HCT116 (cell line): ENCODE results near the gene SLC25A21. TPM values are rescaled to one million over a fixed set of nuclear protein-coding genes. Genes with fewer than 3 reads are reported as not detected.

Experiments
- ATAC-seq: fragments of 200-7000 bp; cut with Tn5 transposase; 2 replicates; pipeline ENCODE4 v1.9.1; 2020; ENCODE audit warnings: mild to moderate bottlenecking, moderate library complexity
- BruUV-seq: library from RNA; stranded (reverse); fragments of 400-500 nt; replicated peaks from 2 replicates; lab custom pipeline; 2021; lab: Mats Ljungman, UMichigan
- CTCF ChIA-PET: fragments of 300-600 bp; sonication (Branson Sonifier 250); formaldehyde crosslinking; loops from one replicate; lab custom pipeline; 2021; ENCODE audit warnings: antibody characterized with exemption; lab: Charles Lee
- POLR2A ChIA-PET: fragments of 300-600, 350-600 bp; sonication (Branson Sonifier 250); formaldehyde crosslinking; loops from one replicate; lab custom pipeline; 2021; ENCODE audit warnings: antibody characterized with exemption; lab: Charles Lee
- RAD21 ChIA-PET, 2 experiments: fragments of 300-600 bp; sonication (Branson Sonifier 250); formaldehyde crosslinking; loops; one replicate each; lab custom pipeline; 2023; ENCODE audit warnings: low total read pairs in 2 of 2; ENCODE audit not compliant: uncharacterized antibody in 2 of 2, unreplicated experiment in 2 of 2, low non-redundant PET in 1 of 2; lab: Charles Lee
- DNase-seq: peaks from one replicate; pipeline ENCODE4 v3.0.0-alpha.2; 2010; ENCODE audit warnings: low read depth, low spot score
- H2AFZ ChIP-seq: fragments of 200-600 bp; shearing (Covaris generic), sonication (generic); 2 replicates; pipeline ENCODE4 v1.6.1; 2017; ENCODE audit warnings: low read depth, mixed run types, mixed read lengths, antibody characterized with exemption, low read length; ENCODE audit not compliant: poor library complexity, severe bottlenecking
- H3K27ac ChIP-seq: 2 replicates; pipeline ENCODE4 v1.5.1; 2012; ENCODE audit warnings: low read depth, low read length
- H3K27me3 ChIP-seq: fragments of 200-600 bp; sonication (generic); 2 replicates; pipeline ENCODE4 v1.6.1; 2016; ENCODE audit warnings: mixed run types, low read length, mixed read lengths; ENCODE audit not compliant: insufficient read depth
- H3K36me3 ChIP-seq, 2 experiments: fragments of 200-500 bp in 1 of 2; fragments of 200-600 bp in 1 of 2; sonication (Bioruptor generic) in 1 of 2; sonication (generic) in 1 of 2; 2 replicates each; pipeline versions ENCODE4 v1.5.1 to v1.6.1; 2014 to 2016; ENCODE audit warnings: low read length in 2 of 2, inconsistent platforms in 1 of 2, mixed read lengths in 1 of 2, mixed run types in 1 of 2; ENCODE audit not compliant: insufficient read depth in 2 of 2, control insufficient read depth in 1 of 2
- H3K4me1 ChIP-seq, 2 experiments: fragments of 200-600 bp in 1 of 2; sonication (generic) in 1 of 2; 2 replicates each; pipeline versions ENCODE4 v1.5.1 to v1.6.1; 2012 to 2017; ENCODE audit warnings: low read length in 2 of 2, inconsistent platforms in 1 of 2, mild to moderate bottlenecking in 1 of 2, mixed read lengths in 1 of 2, mixed run types in 1 of 2, moderate library complexity in 1 of 2; ENCODE audit not compliant: insufficient read depth in 2 of 2, control insufficient read depth in 1 of 2
- H3K4me2 ChIP-seq: fragments of 200-600 bp; sonication (generic); 2 replicates; pipeline ENCODE4 v1.6.1; 2017; ENCODE audit warnings: mixed run types, low read length, mixed read lengths
- H3K4me3 ChIP-seq, 2 experiments: fragments of 200-600 bp in 1 of 2; sonication (generic) in 1 of 2; replicated peaks in 1 of 2; 2 replicates each; pipeline ENCODE4 v1.5.1; 2011 to 2016; ENCODE audit warnings: low read length in 2 of 2, control low read depth in 1 of 2, low read depth in 1 of 2, mild to moderate bottlenecking in 1 of 2, mixed read lengths in 1 of 2, mixed run types in 1 of 2
- H3K79me2 ChIP-seq: fragments of 200-600 bp; sonication (generic); 2 replicates; pipeline ENCODE4 v1.6.1; 2017; ENCODE audit warnings: mild to moderate bottlenecking, mixed run types, low read length, moderate library complexity, mixed read lengths; ENCODE audit not compliant: insufficient read depth
- H3K9ac ChIP-seq: fragments of 200-600 bp; sonication (generic); 2 replicates; pipeline ENCODE4 v1.6.1; 2016; ENCODE audit warnings: low read length, mixed read lengths
- H3K9me2 ChIP-seq: fragments of 200-600 bp; sonication (generic), shearing (Covaris generic); 2 replicates; pipeline ENCODE4 v1.6.1; 2017; ENCODE audit warnings: mixed run types, mild to moderate bottlenecking, moderate library complexity; ENCODE audit not compliant: insufficient read depth
- H3K9me3 ChIP-seq, 2 experiments: fragments of 200-500 bp in 1 of 2; fragments of 200-600 bp in 1 of 2; sonication (Bioruptor generic) in 1 of 2; sonication (generic) in 1 of 2; 2 replicates each; pipeline ENCODE4 v1.6.1; 2014 to 2017; ENCODE audit warnings: low read length in 2 of 2, mixed read lengths in 2 of 2, inconsistent platforms in 1 of 2, low read depth in 1 of 2, mild to moderate bottlenecking in 1 of 2, mixed run types in 1 of 2, moderate library complexity in 1 of 2; ENCODE audit not compliant: control insufficient read depth in 1 of 2, insufficient read depth in 1 of 2
- H4K20me1 ChIP-seq: fragments of 200-600 bp; sonication (generic), shearing (Covaris generic); 2 replicates; pipeline ENCODE4 v1.6.1; 2017; ENCODE audit warnings: mixed run types, mild to moderate bottlenecking, moderate library complexity; ENCODE audit not compliant: insufficient read depth
- ATF3 ChIP-seq: IDR thresholded peaks from 2 replicates; pipeline ENCODE4 v1.6.1; 2012
- CEBPB ChIP-seq: IDR thresholded peaks from 2 replicates; pipeline ENCODE4 v1.6.1; 2012; ENCODE audit warnings: low read depth
- ELF1 ChIP-seq: IDR thresholded peaks from 2 replicates; pipeline ENCODE4 v1.6.1; 2012; ENCODE audit warnings: low read depth, borderline replicate concordance
- EZH2phosphoT487 ChIP-seq: fragments of 200-600 bp; IDR thresholded peaks from 2 replicates; pipeline ENCODE4 v1.6.1; 2018; ENCODE audit warnings: antibody characterized with exemption, borderline replicate concordance
- FOSL1 ChIP-seq: IDR thresholded peaks from 2 replicates; pipeline ENCODE4 v1.6.1; 2012; ENCODE audit warnings: low read depth
- JUND ChIP-seq: IDR thresholded peaks from 2 replicates; pipeline ENCODE4 v1.6.1; 2012
- MAX ChIP-seq: IDR thresholded peaks from 2 replicates; pipeline ENCODE4 v1.6.1; 2012
- POLR2AphosphoS5 ChIP-seq: IDR thresholded peaks from 2 replicates; pipeline ENCODE4 v1.6.1; 2011; ENCODE audit warnings: mild to moderate bottlenecking, low read depth, low read length, moderate library complexity
- REST ChIP-seq: IDR thresholded peaks from 2 replicates; pipeline ENCODE4 v1.6.1; 2012; ENCODE audit warnings: low read depth
- SIN3A ChIP-seq: IDR thresholded peaks from 2 replicates; pipeline ENCODE4 v1.6.1; 2012; ENCODE audit warnings: low read depth
- SRF ChIP-seq: IDR thresholded peaks from 2 replicates; pipeline ENCODE4 v1.6.1; 2012; ENCODE audit warnings: low read depth
- TCF7L2 ChIP-seq: IDR thresholded peaks from 2 replicates; pipeline ENCODE4 v1.7.0; 2011; ENCODE audit warnings: borderline replicate concordance, inconsistent platforms; ENCODE audit not compliant: insufficient read depth, insufficient read length; ENCODE audit errors: extremely low read depth
- ZNF274 ChIP-seq: fragments of 200-500 bp; sonication (Bioruptor generic); IDR thresholded peaks from 2 replicates; pipeline ENCODE4 v1.6.1; 2014; ENCODE audit warnings: mild to moderate bottlenecking, low read depth, low read length, inconsistent platforms
- intact Hi-C: fragments of 100-400 bp; cut with micrococcal nuclease; formaldehyde crosslinking; loops from 2 replicates; pipeline ENCODE4 v1.10.0; 2022
- total RNA-seq: library from RNA; stranded (reverse); gene quantifications from one replicate; pipeline ENCODE4 v1.2.1, GENCODE V29; 2021; ENCODE audit not compliant: unreplicated experiment

The SLC25A21 gene
- total RNA-seq, 1 experiment from 2014 or later: 3.5 TPM

- Histone ChIP-seq H3K4me3 (no peak overlapping the region), H3K4me2 (no peak overlapping the region), H3K27ac (no peak overlapping the region), H3K79me2 (no peaks in the 10 kb centered on the region), H3K36me3 (no peaks in the 10 kb centered on the region), H3K9me3 (no peaks in the 10 kb centered on the region), H3K27me3 (no peaks in the 10 kb centered on the region), H4K20me1 (no peaks in the 10 kb centered on the region), H2AFZ (no peak overlapping the region), H3K9me2 (no peaks in the 10 kb centered on the region), H3K9ac (no peak overlapping the region), H3K4me1 (no peaks in the 10 kb centered on the region)
- ChIA-PET POLR2A (no interaction called here), CTCF (no interaction called here), RAD21 (no interaction called here)
- BruUV-seq: no TSS peak
- ATAC-seq (no peak), DNase-seq (no peak)
- TF ChIP-seq SIN3A (no peak), REST (no peak), ZNF274 (no peak), MAX (no peak), CEBPB (no peak), JUND (no peak), ATF3 (no peak), POLR2AphosphoS5 (no peak), SRF (no peak), ELF1 (no peak), TCF7L2 (no peak), FOSL1 (no peak), EZH2phosphoT487 (no peak)
- intact Hi-C loops: no loop called here
These were observed 450.5 kb downstream of the SLC25A21 start for GRCh38 chr14:36721877-36722276.
